BLaER1 treated with 17β-estradiol and CSF1 and Interleukin-3, amounts not matched to agents 10 nM and 100 nM (cell line): ENCODE measurements around the gene GJB4.
"Not testable (repeated sequence)": the region's sequence is repeated elsewhere in the genome, so short reads cannot be mapped to it uniquely, and the experiment has no call there.

Experiments used
- H3K27ac ChIP-seq, 11 experiments: shearing (Covaris generic); formaldehyde crosslinking; 2 replicates each; pipeline ENCODE4 v1.8.1; 2022
- H3K27me3 ChIP-seq, 11 experiments: shearing (Covaris generic); formaldehyde crosslinking; 2 replicates each; pipeline ENCODE4 v1.8.1; 2022
- H3K36me3 ChIP-seq, 11 experiments: shearing (Covaris generic); formaldehyde crosslinking; 2 replicates each; pipeline ENCODE4 v1.8.1; 2022
- H3K4me1 ChIP-seq, 10 experiments: shearing (Covaris generic); formaldehyde crosslinking; 2 replicates each; pipeline ENCODE4 v1.8.1; 2022
- H3K4me2 ChIP-seq, 11 experiments: shearing (Covaris generic); formaldehyde crosslinking; 2 replicates each; pipeline ENCODE4 v1.8.1; 2022
- H3K4me3 ChIP-seq, 10 experiments: shearing (Covaris generic); formaldehyde crosslinking; 2 replicates each; pipeline ENCODE4 v1.8.1; 2022
- H3K9ac ChIP-seq, 11 experiments: shearing (Covaris generic); formaldehyde crosslinking; 2 replicates each; pipeline ENCODE4 v1.8.1; 2022
- H3K9me3 ChIP-seq, 11 experiments: shearing (Covaris generic); formaldehyde crosslinking; replicated peaks in 1 of 11; 2 replicates each; pipeline ENCODE4 v1.8.1; 2022
- H4K20me1 ChIP-seq, 11 experiments: shearing (Covaris generic); formaldehyde crosslinking; 2 replicates each; pipeline ENCODE4 v1.8.1; 2022
- Cebpa-rat ChIP-seq, 11 experiments: shearing (Covaris generic); IDR thresholded peaks; 2 replicates each; pipeline ENCODE4 v1.8.1; 2022

The GJB4 gene

DNA sequence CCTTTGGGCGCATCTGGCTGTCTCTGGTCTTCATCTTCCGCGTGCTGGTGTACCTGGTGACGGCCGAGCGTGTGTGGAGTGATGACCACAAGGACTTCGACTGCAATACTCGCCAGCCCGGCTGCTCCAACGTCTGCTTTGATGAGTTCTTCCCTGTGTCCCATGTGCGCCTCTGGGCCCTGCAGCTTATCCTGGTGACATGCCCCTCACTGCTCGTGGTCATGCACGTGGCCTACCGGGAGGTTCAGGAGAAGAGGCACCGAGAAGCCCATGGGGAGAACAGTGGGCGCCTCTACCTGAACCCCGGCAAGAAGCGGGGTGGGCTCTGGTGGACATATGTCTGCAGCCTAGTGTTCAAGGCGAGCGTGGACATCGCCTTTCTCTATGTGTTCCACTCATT is 2.2 kb upstream of the GJB4 start:
- Histone ChIP-seq H3K9ac (no peak overlapping the region), H3K27me3 (no peaks in the 10 kb centered on the region), H3K4me3 (no peak overlapping the region), H4K20me1 (no peaks in the 10 kb centered on the region), H3K9me3 (no peaks in the 10 kb centered on the region), H3K4me2 (no peak overlapping the region), H3K27ac (no peak overlapping the region), H3K4me1 (peaks cover 0 to 4% (median 0%) of the 10 kb centered on the region in 10 experiments; a peak in 1 of 20 replicates), H3K36me3 (no peaks in the 10 kb centered on the region)
- no peak for TF ChIP-seq Cebpa-rat (IDR thresholded peaks at IDR 0.05)

DNA sequence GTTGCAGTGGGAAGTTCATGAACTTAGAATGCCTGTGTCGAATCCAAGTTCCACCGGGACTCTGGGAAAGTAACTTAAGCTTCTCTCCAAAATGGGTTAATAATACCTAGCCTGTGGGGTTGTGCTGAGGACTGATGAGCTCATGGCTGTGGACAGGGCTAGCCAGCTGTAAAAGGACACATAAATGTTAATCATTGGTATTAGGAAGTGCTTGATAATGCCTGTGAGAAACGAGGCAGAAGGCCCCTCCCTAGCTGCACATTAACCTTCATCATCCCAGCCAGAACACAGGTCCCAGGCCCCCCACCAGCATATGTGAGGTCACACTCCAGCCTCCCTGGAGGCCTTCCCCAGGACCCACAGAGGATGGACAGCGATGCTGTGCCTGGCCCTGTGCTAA is 789 bp upstream of the GJB4 start:
- Histone ChIP-seq H3K27me3 (no peaks in the 10 kb centered on the region), H3K4me3 (no peak overlapping the region), H3K4me1 (peaks cover 0 to 4% (median 0%) of the 10 kb centered on the region in 10 experiments; a peak in 1 of 20 replicates), H3K4me2 (no peak overlapping the region), H3K9ac (no peak overlapping the region), H4K20me1 (no peaks in the 10 kb centered on the region), H3K27ac (no peak overlapping the region), H3K36me3 (no peaks in the 10 kb centered on the region), H3K9me3 (no peaks in the 10 kb centered on the region)
- no peak for TF ChIP-seq Cebpa-rat (IDR thresholded peaks at IDR 0.05)

DNA sequence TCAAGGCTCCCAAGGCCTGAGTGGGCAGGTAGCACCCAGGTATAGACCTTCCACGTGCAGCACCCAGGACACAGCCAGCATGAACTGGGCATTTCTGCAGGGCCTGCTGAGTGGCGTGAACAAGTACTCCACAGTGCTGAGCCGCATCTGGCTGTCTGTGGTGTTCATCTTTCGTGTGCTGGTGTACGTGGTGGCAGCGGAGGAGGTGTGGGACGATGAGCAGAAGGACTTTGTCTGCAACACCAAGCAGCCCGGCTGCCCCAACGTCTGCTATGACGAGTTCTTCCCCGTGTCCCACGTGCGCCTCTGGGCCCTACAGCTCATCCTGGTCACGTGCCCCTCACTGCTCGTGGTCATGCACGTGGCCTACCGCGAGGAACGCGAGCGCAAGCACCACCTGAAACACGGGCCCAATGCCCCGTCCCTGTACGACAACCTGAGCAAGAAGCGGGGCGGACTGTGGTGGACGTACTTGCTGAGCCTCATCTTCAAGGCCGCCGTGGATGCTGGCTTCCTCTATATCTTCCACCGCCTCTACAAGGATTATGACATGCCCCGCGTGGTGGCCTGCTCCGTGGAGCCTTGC is 1.7 kb downstream of the GJB4 start:
- Histone ChIP-seq H3K27ac (no peak overlapping the region), H3K36me3 (no peaks in the 10 kb centered on the region), H3K4me3 (no peak overlapping the region), H3K9ac (no peak overlapping the region), H3K27me3 (no peaks in the 10 kb centered on the region), H3K4me2 (no peak overlapping the region), H4K20me1 (no peaks in the 10 kb centered on the region), H3K4me1 (no peaks in the 10 kb centered on the region), H3K9me3 (no peaks in the 10 kb centered on the region)
- TF ChIP-seq Cebpa-rat (IDR thresholded peaks at IDR 0.05) = no peak

DNA sequence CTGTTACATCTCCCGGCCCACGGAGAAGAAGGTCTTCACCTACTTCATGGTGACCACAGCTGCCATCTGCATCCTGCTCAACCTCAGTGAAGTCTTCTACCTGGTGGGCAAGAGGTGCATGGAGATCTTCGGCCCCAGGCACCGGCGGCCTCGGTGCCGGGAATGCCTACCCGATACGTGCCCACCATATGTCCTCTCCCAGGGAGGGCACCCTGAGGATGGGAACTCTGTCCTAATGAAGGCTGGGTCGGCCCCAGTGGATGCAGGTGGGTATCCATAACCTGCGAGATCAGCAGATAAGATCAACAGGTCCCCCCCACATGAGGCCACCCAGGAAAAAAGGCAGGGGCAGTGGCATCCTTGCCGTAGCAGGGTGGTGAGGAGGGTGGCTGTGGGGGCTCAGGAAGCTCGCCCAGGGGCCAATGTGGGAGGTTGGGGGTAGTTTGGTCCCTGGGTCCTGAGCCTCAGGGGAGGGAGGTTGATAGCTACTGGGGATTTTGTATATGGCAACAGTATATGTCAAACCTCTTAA is 2.3 kb downstream of the GJB4 start:
- Histone ChIP-seq H4K20me1 (no peaks in the 10 kb centered on the region), H3K4me2 (no peak overlapping the region), H3K36me3 (no peaks in the 10 kb centered on the region), H3K4me3 (no peak overlapping the region), H3K27me3 (no peaks in the 10 kb centered on the region), H3K9ac (no peak overlapping the region), H3K9me3 (no peaks in the 10 kb centered on the region), H3K27ac (no peak overlapping the region), H3K4me1 (no peaks in the 10 kb centered on the region)
- TF ChIP-seq Cebpa-rat (IDR thresholded peaks at IDR 0.05) = no peak

DNA sequence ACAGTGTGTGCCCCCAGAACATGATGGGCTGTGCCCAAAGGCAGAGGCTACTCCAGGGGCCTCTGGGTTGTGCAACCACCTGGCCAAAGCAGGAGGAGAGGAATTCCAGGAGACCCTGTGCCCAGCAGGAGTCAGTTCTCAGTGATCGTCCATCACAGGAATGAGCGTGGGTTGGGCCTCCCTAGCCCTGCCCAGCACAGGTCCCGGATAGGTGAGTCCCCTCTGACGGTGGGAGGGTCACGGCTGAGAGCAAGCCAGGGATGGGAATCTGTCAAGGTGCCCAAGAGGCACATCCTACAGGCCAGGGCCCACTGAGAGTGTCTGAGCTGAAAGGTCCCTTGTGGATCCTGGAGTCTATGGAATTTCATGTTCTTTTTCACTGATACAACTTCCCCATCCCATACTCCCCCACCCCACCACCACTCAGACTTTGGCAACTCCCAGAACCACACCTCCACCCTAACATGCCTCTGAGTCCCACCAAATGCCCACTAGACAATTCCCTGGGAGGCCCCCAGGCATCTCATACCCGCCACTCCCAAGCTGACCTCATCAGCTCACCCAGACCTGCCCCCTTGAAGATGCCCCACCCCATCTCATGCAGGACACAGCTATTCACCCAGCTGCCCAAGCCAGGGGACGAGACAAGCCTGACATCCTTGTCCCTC is 3.1 kb downstream of the GJB4 start:
- no peak overlapping the region for H3K9ac ChIP-seq
- TF ChIP-seq Cebpa-rat (IDR thresholded peaks at IDR 0.05) = no peak

DNA sequence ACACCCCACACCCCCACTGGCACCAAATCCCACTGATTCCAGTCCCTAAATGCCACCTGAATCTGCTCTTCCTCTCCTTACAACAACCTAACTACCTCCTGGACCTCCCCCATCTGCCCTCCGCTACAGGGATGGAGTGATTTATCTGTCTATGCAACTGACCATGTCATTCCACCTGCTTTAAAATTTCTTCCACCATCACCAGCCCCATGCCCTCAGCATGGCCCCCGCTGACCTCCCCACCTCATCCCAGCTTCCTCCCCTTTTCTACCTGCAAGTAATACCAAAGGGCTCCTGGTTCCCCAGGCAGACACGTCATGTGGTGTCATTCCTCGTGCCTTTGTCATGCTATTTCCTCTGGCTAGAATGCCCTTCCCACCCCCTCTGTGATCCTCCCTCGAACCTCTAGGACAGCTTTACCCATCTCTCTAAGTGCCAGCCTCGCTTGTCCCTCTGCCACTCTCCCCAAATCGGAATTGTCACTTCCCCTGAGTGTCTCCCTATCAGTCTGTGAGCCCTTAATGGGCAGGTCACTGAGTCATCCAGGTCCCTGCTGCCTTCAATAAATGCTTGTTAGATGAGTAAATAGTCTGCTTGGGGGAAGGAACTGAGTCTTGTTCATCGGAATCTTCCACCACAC is 3.7 kb downstream of the GJB4 start:
- H3K9me3 ChIP-seq = no peaks in the 10 kb centered on the region
- no peak overlapping the region for H3K9ac ChIP-seq
- no peak overlapping the region for H3K4me2 ChIP-seq
- H4K20me1 ChIP-seq = no peaks in the 10 kb centered on the region
- no peaks in the 10 kb centered on the region for H3K4me1 ChIP-seq
- no peak overlapping the region for H3K4me3 ChIP-seq
- no peaks in the 10 kb centered on the region for H3K36me3 ChIP-seq
- H3K27me3 ChIP-seq = no peaks in the 10 kb centered on the region
- TF ChIP-seq Cebpa-rat (IDR thresholded peaks at IDR 0.05) = no peak
- H3K27ac ChIP-seq = no peak overlapping the region

More for the DNA sequence above, 3.1 kb downstream of the GJB4 start:
- Histone ChIP-seq H3K9me3 (no peaks in the 10 kb centered on the region), H3K27ac (no peak overlapping the region), H3K27me3 (no peaks in the 10 kb centered on the region), H3K4me3 (no peak overlapping the region), H3K4me2 (no peak overlapping the region), H3K36me3 (no peaks in the 10 kb centered on the region), H4K20me1 (no peaks in the 10 kb centered on the region), H3K4me1 (no peaks in the 10 kb centered on the region)

DNA sequence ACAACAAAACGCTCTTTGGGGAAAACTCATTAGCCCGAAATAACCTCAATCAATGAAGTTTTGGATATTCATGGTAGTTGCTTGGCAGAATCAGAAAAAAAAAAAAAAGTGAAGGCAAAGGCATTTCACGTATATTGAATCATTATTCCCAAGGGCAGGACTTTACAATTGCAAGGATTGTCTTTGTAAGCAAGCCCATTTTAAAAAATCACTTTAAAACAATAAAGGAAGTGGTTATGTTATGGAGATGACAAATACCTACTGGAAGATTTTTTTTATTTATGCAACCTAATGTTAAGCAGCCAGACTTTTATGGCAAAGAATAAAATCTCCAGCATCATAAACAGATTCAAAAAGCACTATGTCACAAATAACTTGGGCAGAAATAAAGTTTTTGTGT is 9.3 kb downstream of the GJB4 start:
- no peaks in the 10 kb centered on the region for H3K36me3 ChIP-seq
- H3K4me3 ChIP-seq = no peak overlapping the region
- H3K4me1 ChIP-seq = no peaks in the 10 kb centered on the region
- no peak overlapping the region for H3K4me2 ChIP-seq
- no peaks in the 10 kb centered on the region for H4K20me1 ChIP-seq
- no peaks in the 10 kb centered on the region for H3K27me3 ChIP-seq
- no peak overlapping the region for H3K27ac ChIP-seq
- H3K9me3 ChIP-seq = no peaks in the 10 kb centered on the region
- H3K9ac ChIP-seq = no peak overlapping the region
- TF ChIP-seq Cebpa-rat (IDR thresholded peaks at IDR 0.05) = no peak

DNA sequence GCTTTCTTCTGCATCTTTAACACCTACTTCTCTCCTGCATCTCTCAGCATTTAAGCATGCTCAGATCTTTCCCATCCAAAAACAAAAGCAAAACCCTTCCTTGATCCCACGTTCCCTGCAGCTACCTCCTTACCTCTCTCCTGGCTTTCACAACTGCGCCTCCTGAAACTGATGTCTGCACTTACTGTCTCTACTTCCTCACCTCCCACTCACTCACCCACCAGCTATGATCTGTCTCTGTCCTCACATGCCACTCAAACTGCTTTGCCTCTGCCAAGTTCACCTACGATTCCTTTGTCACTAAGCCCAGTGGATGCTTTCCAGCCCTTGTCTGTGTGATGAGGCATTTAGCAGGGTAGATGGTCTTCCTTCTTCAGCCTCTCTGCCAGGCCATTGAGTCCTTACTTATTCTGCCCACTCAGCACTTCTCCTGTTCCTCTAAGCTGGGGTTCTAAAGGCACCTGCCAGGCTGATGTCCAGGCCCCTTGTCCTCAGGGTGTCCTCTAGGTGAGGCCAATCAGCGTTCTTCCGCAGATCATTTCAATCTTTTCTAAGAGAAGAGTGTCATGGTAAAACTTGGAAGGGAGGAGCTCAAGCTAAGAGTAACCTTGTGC is 11.5 kb downstream of the GJB4 start:
- no peak for TF ChIP-seq Cebpa-rat (IDR thresholded peaks at IDR 0.05)
- no peaks in the 10 kb centered on the region for H3K27me3 ChIP-seq
- no peak overlapping the region for H3K4me2 ChIP-seq
- no peaks in the 10 kb centered on the region for H4K20me1 ChIP-seq
- 0 out of 20 replicates have a peak, but pooled peaks cover 0 to 3% (median 0%) of the 10 kb centered on the region in 10 experiments for H3K4me1 ChIP-seq
- H3K9ac ChIP-seq = no peak overlapping the region
- no peak overlapping the region for H3K27ac ChIP-seq
- H3K36me3 ChIP-seq = no peaks in the 10 kb centered on the region
- H3K9me3 ChIP-seq = no peaks in the 10 kb centered on the region
- H3K4me3 ChIP-seq = no peak overlapping the region

DNA sequence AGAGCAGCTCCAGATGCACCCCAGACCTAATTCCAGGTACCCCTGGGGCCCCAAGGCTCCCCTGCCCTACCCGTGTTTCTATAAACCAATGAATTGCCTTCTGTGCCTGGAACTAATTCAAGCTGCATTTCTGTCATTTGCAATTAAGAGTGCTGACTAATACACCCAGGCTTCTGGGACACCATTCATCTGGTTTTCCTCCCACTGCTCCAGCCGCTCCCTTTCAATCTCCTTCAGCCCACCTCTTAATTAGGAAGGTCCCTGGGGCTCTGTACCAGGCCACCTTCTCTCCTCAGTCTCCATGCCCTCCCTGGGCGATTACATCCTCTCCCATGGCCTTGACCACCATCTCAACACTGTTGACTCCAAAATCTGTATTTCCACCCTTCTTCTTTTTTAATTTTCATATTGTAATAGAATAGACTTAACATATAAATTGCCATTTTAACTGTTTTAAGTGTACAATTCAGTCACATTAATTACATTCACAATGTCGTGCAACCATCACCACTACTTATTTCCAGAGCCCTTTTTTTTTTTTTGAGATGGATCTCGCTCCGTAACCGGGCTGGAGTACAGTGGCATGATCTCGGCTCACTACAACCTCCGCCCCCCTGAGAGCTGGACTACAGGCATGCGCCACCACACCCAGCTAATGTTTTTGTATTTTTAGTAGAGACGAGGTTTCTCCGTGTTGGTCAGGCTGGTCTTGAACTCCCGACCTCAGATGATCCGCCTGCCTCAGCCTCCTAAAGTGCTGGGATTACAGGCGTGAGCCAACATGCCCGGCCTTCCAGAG is 12.2 kb downstream of the GJB4 start:
- TF ChIP-seq Cebpa-rat (IDR thresholded peaks at IDR 0.05) = no peak
- no peaks in the 10 kb centered on the region for H3K27me3 ChIP-seq
- H3K4me3 ChIP-seq = no peak overlapping the region
- H3K9ac ChIP-seq = no peak overlapping the region
- no peaks in the 10 kb centered on the region for H3K9me3 ChIP-seq
- no peaks in the 10 kb centered on the region for H4K20me1 ChIP-seq
- peaks cover 0 to 3% (median 0%) of the 10 kb centered on the region in 10 experiments; a peak in 1 of 20 replicates for H3K4me1 ChIP-seq
- no peak overlapping the region for H3K27ac ChIP-seq
- no peak overlapping the region for H3K4me2 ChIP-seq
- H3K36me3 ChIP-seq = no peaks in the 10 kb centered on the region

DNA sequence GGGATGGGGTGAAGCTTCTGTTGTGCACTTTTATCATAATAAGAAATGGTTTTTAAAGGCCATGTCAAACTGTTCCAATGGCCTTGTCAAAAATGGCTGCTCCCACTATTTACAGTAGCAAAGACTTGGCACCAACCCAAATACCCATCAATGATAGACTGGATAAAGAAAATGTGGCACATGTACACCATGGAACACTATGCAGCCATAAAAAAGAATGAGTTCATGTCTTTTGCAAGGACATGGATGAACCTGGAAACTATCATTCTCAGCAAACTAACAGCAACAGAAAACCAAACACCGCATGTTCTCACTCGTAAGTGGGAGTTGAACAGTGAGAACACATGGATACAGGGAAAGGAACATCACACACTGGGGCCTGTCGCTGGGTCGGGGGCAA is 13.6 kb downstream of the GJB4 start:
- H3K4me2 ChIP-seq, H3K27me3 ChIP-seq, H3K9ac ChIP-seq, H3K4me3 ChIP-seq, H3K36me3 ChIP-seq, H3K9me3 ChIP-seq, H3K27ac ChIP-seq, H4K20me1 ChIP-seq, H3K4me1 ChIP-seq: not testable (repeated sequence)
